GM13977 (cell line): ENCODE measurements around the gene USP43.

Experiments used
- DNase-seq: peaks from one replicate; pipeline ENCODE4 v3.0.0; 2012; ENCODE audit warnings: low spot score
- CTCF ChIP-seq: IDR thresholded peaks from 2 replicates; pipeline ENCODE4 v1.5.1; 2012; ENCODE audit warnings: mild to moderate bottlenecking, control low read depth; ENCODE audit not compliant: insufficient read depth; ENCODE audit errors: extremely low read depth, missing control alignments
- in situ Hi-C: fragments of 300-500 bp; cut with MboI; formaldehyde crosslinking; loops from one replicate; pipeline ENCODE4 v1.12.0; 2022; ENCODE audit warnings: low sequenced_read_pairs, low pct_unique_long_range_greater_than_20kb, mixed read lengths, inconsistent platforms; ENCODE audit not compliant: unreplicated experiment

USP43 gene

GRCh38 chr17:9672266-9672665 is 26.9 kb downstream of the USP43 start:
- no peak for TF ChIP-seq CTCF
- in situ Hi-C loops, result no loop called here

GRCh38 chr17:9672691-9673090 is 27.4 kb downstream of the USP43 start:
- no peak for TF ChIP-seq CTCF
- in situ Hi-C loops, result no loop called here
- DNase-seq, result no peak

More at GRCh38 chr17:9672266-9672665, 26.9 kb downstream of the USP43 start:
- no peak for DNase-seq

- in situ Hi-C loops, result no loop called here
- TF ChIP-seq CTCF, result no peak
- no peak for DNase-seq
Measured at GRCh38 chr17:9676084-9676483, 30.8 kb downstream of the USP43 start.

- in situ Hi-C loops, result no loop called here
- no peak for DNase-seq
- TF ChIP-seq CTCF, result no peak
Measured at GRCh38 chr17:9676820-9677310, 31.5 kb downstream of the USP43 start.

- in situ Hi-C loops, result no loop called here
- no peak for TF ChIP-seq CTCF
- DNase-seq, result no peak
Measured at GRCh38 chr17:9677411-9677810, 32.1 kb downstream of the USP43 start.

- TF ChIP-seq CTCF, result no peak
- in situ Hi-C loops, result no loop called here
- DNase-seq, result no peak
Measured at GRCh38 chr17:9677896-9678295, 32.6 kb downstream of the USP43 start.

GRCh38 chr17:9684955-9685621 is 39.8 kb downstream of the USP43 start:
- TF ChIP-seq CTCF, result no peak
- in situ Hi-C loops, result no loop called here
- DNase-seq, result no peak
